ENCODE measurements around the gene EPDR1.

EPDR1 gene

DNA sequence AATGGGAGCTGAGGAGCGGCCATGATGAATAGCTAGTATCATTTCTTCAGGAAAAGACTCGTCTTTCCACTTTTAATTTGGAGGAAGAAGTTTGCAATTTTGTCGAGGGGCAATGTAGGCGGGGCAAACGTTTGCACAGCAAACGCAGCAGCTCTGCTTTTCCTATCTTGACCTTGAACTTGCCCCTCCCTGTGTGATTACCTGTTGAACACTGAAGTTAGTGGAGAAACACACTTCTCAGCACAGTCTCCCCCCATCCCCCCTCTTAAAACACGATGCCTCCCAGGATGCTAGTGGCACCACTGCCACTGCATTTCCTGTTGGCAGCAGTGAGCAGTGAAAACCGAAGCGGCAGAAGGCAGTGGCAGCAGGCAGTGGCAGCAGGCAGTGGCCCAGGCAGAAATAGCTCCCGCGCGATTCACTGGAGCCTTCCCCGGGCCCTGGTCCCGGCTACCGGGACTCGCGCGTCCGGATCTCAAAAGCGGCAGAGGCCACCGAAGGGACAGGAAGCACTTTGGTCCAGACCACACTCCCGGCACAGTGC, at the start of gene EPDR1:
Gene EPDR1 (plus strand): TSS at position 336 of the 544 bp plus-strand sequence. CDS start 300 bp downstream, outside the sequence.
- TF ChIP-seq, protein P1, sequence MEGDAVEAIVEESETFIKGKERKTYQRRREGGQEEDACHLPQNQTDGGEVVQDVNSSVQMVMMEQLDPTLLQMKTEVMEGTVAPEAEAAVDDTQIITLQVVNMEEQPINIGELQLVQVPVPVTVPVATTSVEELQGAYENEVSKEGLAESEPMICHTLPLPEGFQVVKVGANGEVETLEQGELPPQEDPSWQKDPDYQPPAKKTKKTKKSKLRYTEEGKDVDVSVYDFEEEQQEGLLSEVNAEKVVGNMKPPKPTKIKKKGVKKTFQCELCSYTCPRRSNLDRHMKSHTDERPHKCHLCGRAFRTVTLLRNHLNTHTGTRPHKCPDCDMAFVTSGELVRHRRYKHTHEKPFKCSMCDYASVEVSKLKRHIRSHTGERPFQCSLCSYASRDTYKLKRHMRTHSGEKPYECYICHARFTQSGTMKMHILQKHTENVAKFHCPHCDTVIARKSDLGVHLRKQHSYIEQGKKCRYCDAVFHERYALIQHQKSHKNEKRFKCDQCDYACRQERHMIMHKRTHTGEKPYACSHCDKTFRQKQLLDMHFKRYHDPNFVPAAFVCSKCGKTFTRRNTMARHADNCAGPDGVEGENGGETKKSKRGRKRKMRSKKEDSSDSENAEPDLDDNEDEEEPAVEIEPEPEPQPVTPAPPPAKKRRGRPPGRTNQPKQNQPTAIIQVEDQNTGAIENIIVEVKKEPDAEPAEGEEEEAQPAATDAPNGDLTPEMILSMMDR (IDR thresholded peaks at IDR 0.05; ENCODE audit: control insufficient read depth, extremely low read depth, insufficient read depth), result peak; percentile 42; the same call in 1 of the 2 replicates
- peak within 1 kb of the TSS; percentile 50 for H3K4me3 ChIP-seq (ENCODE audit: low read depth, low read length)
- DNase-seq (ENCODE audit: low read depth), result no peak

DNA sequence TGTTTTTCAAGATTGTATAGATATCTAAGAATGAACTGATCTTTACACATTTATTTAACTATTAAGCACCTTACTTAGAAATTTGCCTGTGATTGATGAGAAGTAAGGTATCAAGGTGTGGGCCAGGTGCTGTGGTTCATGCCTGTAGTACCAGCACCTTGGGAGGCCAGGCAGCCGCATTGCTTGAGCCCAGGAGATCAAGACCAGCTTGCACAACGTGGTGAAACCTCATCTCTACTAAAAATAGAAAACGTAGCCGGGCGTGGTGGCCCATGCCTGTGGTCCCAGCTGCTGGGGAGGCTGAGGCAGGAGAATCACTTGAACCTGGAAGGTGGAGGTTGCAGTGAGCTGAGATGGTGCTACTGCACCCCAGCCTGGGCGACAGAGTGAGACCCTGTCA, 38.4 kb upstream of the EPDR1 start:
- no peak for DNase-seq (ENCODE audit: low read depth)
- TF ChIP-seq, protein P1 (IDR thresholded peaks at IDR 0.05; ENCODE audit: control insufficient read depth, extremely low read depth, insufficient read depth), result no peak
- no peak overlapping the region for H3K4me3 ChIP-seq (ENCODE audit: low read depth, low read length)

DNA sequence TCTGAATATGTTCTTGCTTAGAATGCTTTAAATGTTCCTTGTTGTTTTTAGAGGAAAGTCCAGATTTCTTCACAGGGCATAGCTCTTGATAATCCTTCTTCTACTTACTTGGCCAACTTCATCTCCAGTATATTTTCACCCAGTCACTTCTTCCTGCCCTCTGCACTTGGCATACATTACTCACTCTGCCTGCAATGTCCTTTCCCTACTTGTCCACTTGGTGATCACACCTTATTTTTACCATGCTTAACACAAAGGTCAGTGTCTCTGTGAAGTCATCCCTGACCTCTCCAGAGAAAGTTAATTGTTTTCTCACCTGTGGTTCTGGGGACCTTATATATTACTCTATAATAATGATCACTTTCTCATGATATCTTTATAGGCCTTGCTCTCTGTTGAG, 27.1 kb upstream of the EPDR1 start:
- H3K4me3 ChIP-seq (ENCODE audit: low read depth, low read length), result no peak overlapping the region
- DNase-seq (ENCODE audit: low read depth), result no peak
- TF ChIP-seq, protein P1 (IDR thresholded peaks at IDR 0.05; ENCODE audit: control insufficient read depth, extremely low read depth, insufficient read depth), result no peak

DNA sequence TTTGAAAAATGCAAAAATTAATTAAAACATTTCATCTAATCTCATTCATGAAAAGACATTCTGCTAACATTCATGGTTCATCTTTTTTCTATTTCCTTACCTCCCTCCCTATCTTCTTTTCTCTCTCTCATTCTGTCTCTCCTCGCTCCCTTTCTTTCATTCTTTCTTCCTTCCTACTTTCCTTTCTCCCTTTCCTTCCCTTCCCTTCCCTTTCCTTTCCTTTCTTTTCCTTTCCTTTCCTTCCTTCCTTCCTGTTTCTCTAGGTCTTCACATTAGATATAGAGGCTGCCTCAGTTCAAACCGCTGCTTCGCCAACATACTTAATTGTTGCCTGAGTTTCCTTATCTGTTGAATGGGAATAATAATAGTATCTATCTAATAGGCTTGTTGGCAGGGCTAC, 25.8 kb upstream of the EPDR1 start:
- DNase-seq (ENCODE audit: low read depth), result no peak
- TF ChIP-seq, protein P1 (IDR thresholded peaks at IDR 0.05; ENCODE audit: control insufficient read depth, extremely low read depth, insufficient read depth), result no peak
- no peak overlapping the region for H3K4me3 ChIP-seq (ENCODE audit: low read depth, low read length)

DNA sequence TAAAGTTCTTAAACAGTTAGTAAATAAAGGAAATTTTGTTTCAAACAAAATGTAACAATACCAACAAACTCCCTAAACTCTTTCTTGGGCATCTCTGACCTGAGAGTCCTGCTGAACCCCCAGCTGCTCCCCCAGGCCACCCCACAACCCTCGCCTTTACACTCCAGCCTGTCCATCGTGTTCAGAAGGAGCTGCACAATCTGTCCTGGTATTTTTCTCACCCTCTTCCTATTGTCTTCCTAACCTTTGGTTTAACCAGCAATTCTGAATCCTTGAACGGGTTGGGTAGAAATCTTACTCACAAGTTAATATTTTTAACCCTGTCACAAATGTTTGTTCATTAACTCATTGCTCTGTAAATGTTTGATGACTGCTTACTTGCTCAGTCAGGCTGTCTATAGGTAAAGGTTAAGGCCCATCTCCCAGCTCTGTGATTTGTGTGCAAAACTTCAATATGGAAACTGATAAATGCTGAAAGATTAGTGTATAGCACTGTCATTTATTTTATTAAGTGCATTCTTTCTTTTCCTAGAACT, 20.7 kb upstream of the EPDR1 start:
- TF ChIP-seq, protein P1 (IDR thresholded peaks at IDR 0.05; ENCODE audit: control insufficient read depth, extremely low read depth, insufficient read depth), result no peak
- DNase-seq (ENCODE audit: low read depth), result no peak
- no peak overlapping the region for H3K4me3 ChIP-seq (ENCODE audit: low read depth, low read length)

DNA sequence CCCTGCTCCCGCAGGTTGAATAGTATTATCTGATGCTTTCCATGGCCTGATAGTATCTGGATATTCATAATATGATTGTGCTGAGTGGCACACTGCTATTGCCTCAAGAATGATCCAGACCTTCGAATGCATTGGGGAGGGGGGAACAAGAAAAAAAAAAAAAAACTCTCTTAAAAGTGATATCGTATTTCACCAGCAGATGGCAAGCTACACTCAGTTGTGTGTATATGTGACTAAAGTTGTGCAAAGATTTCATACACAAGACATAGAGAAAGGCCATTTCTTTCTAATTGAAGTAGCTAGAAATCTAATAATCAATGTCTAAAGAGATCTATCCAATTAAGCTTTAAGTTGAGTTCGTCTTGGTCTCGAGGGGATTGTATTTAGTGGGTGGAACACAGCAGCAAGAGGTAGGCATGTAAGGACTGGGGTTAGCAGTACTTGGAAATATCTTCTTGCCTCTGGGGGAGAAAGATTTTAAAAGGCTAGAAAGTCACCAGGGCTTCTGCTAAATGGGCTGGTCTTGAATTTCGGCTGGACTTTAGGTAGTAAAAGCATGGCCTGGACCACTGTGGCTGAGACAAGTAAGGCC, 19.1 kb upstream of the EPDR1 start:
- TF ChIP-seq, protein P1 (IDR thresholded peaks at IDR 0.05; ENCODE audit: control insufficient read depth, extremely low read depth, insufficient read depth), result peak; percentile 53
- no peak overlapping the region for H3K4me3 ChIP-seq (ENCODE audit: low read depth, low read length)
- peak; percentile 32 for DNase-seq (ENCODE audit: low read depth)
